CMK (cell line): ENCODE measurements around the gene MAPK8IP3.

Experiments used
- DNase-seq: peaks from one replicate; pipeline ENCODE4 v3.0.0-alpha.2; 2010; ENCODE audit warnings: low read depth

The MAPK8IP3 gene

GRCh38 chr16:1812732-1813163 is 106.8 kb downstream of the MAPK8IP3 start:
- DNase-seq = no peak

- no peak for DNase-seq
These were observed 109.5 kb downstream of the MAPK8IP3 start for GRCh38 chr16:1815461-1815860.

DNA sequence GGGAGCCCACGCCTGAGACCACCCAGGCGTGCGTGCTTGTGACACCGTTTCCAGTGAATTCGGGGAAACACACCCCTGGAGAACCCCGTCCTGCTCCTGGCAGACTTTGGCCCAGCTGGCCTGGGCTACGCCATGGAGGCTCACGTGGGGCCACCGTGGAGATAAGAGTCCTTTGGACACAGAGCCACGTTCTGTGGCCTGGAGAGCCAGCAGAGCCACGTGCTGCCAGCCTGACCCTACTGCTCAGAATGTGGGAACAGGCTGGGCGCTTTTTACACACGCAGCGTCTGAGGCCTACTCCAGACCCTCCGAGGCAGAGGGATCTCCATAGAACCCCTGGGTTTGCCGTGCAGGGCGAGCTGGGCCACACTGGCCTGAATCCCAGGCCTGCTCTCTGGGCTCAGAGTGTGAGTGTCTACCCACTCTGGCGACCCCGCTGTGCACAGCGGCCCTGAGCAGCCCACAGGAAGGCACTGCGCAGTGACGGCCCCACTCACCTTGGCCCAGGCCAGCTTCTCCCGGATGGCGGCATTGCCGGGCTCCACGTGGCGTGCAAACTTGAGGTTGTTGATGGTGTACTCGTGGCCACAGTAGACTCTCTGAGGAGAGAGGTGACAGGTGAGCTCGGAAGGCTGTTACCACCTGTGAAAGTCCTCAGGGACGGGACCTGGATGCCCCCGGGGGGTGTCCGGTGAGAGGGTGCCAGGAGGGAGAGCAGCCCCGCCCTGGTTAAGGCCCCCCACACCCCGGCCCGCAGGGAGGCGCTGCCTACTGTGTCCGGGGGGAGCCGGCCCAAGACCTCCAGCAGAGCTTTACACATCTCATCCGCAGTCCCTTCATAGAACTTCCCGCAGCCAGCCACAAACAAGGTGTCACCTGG is 110.6 kb downstream of the MAPK8IP3 start:
- no peak for DNase-seq

- no peak for DNase-seq
These were observed 111.2 kb downstream of the MAPK8IP3 start for GRCh38 chr16:1817276-1817589.

DNA sequence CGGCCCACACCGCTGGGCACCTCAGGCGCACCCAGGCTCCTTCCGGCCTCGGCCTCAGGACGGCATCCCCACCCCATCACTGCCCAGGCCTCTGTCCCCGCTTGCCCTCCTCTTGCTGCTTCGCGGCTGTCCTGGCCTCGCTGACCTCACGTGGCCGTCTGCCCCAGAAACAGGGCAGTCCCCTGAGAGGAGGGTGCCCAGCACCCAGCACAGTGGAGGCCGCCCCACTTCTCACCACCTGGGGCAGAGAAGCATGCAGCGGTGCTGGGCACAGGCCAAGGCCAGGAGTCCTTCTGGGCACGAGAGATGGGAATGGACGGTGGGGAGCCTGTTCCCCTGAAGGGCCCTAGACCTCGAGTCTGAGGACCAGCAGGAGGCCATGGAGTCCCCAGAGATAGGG is 111.7 kb downstream of the MAPK8IP3 start:
- no peak for DNase-seq

- no peak for DNase-seq
These were observed 112.3 kb downstream of the MAPK8IP3 start for GRCh38 chr16:1818204-1818872.

DNA sequence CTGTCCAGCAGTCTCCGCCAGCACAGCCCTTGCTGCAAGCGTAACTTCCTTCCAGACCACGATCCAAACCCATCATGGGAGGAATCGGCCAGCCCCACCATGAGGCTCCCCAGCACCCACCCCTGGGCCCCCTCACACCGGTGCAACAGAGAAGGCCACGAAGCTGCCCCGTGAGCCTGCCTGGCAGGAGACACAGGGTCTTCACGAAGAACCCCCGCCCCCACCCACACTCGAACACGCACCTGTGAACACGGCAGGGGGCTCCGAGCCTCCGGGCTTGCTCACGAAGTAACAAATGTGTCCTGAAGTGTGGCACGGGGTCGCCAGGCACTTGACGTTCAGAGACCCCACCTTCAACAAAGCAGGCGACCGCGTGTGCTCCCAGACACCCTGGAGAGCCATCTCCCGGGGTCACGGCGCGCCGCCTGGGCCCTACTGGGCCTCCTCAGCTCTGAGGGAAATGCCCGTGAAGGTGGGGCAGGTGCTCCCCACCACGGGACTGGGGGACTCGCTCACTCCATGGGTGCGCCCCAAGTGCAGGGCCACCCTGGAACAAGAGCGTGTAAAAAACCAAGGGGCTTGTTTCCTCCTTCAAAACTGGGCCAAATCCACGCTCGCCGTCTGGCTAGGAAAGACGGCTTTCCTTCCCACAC is 113.0 kb downstream of the MAPK8IP3 start:
- DNase-seq = no peak

- no peak for DNase-seq
These were observed 113.6 kb downstream of the MAPK8IP3 start for GRCh38 chr16:1819611-1820010.
